Measurements from ENCODE around the gene JCAD. TPM values are rescaled to one million over a fixed set of nuclear protein-coding genes. Genes with fewer than 3 reads are reported as not detected.

Gene JCAD
- polyA plus RNA-seq, 1 of the 3 experiments (the other 2 are of a cell fraction): 19.0 TPM

DNA sequence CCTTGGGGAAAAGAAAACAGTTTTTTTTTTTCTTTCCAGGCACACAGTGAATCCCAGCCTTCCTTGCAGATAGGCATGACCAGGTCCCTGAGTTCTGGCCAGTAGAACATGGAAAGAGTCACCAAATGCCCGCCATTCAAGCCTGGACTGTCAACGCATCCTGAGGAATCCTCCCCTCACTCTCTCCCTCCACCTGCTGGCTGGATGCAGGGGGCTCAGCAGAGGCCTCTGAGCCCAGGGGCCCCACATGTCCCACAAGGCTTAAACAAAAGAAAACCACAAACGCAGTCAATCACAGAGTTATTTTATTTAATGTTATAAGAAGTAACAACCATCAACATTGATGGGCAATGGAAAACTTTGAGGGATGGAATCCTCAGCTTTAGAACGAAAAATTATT is 93.1 kb downstream of the JCAD start:
- Histone ChIP-seq H3K4me3 (ENCODE audit: low read depth in 2 of 2, low read length in 1 of 2) (no peak overlapping the region), H3K27me3 (ENCODE audit: insufficient read depth) (no peaks in the 10 kb centered on the region), H3K4me2 (no peak overlapping the region), H3K27ac (ENCODE audit: low read depth in 2 of 2, low read length in 1 of 2) (no peak overlapping the region), H3K9me3 (no peaks in the 10 kb centered on the region), H3K9ac (no peak overlapping the region), H3K9me2 (no peaks in the 10 kb centered on the region), H4K20me1 (ENCODE audit: insufficient read depth) (no peaks in the 10 kb centered on the region), H2AFZ (ENCODE audit: low read depth) (no peak overlapping the region), H3K79me2 (ENCODE audit: insufficient read depth) (no peaks in the 10 kb centered on the region), H3F3A (replicated peaks; ENCODE audit: insufficient read depth) (no peaks in the 10 kb centered on the region), H3K4me1 (ENCODE audit: control insufficient read depth in 1 of 2, insufficient read depth in 2 of 2, low read depth in 1 of 2, low read length in 1 of 2) (peaks cover 5 to 10% of the 10 kb centered on the region in 2 experiments; a peak in 2 of 4 replicates), H3K36me3 (replicated peaks in 1 of 2; ENCODE audit: control insufficient read depth in 1 of 2, insufficient read depth in 2 of 2, low read length in 1 of 2) (no peaks in the 10 kb centered on the region)
- ChIA-PET CTCF (interaction anchor here (0.6 to 1.2 kb wide), 2 partner anchors 32 to 272 kb away, joined by 3 read pairs; no protein-coding TSS in a partner anchor), POLR2A (no interaction called here)
- no peak for TF ChIP-seq ELF1 (IDR thresholded peaks at IDR 0.05)
- no peak for TF ChIP-seq RAD21 (IDR thresholded peaks at IDR 0.05; ENCODE audit: low read length)
- TF ChIP-seq JUND (IDR thresholded peaks at IDR 0.05): no peak
- TF ChIP-seq TEAD4 (IDR thresholded peaks at IDR 0.05; ENCODE audit: borderline replicate concordance, insufficient read depth): no peak
- no peak for TF ChIP-seq NRF1 (IDR thresholded peaks at IDR 0.05; ENCODE audit: low read depth, low read length)
- TF ChIP-seq CHD2 (IDR thresholded peaks at IDR 0.05; ENCODE audit: low read length, partially characterized antibody): no peak
- TF ChIP-seq MXI1 (IDR thresholded peaks at IDR 0.05; ENCODE audit: low read depth, low read length): no peak
- TF ChIP-seq NFIC (IDR thresholded peaks at IDR 0.05; ENCODE audit: borderline replicate concordance): no peak
- TF ChIP-seq TAF1 (IDR thresholded peaks at IDR 0.05; ENCODE audit: borderline replicate concordance, low read depth, low read length): no peak
- TF ChIP-seq FOXM1 (IDR thresholded peaks at IDR 0.05; ENCODE audit: low read depth): no peak
- no peak for TF ChIP-seq YY1 (IDR thresholded peaks at IDR 0.05; ENCODE audit: low read depth)
- no peak for TF ChIP-seq RFX5 (IDR thresholded peaks at IDR 0.05; ENCODE audit: low read length)
- TF ChIP-seq EZH2phosphoT487 (IDR thresholded peaks at IDR 0.05; ENCODE audit: borderline replicate concordance, low read depth): no peak
- TF ChIP-seq FOSL2 (IDR thresholded peaks at IDR 0.05; ENCODE audit: borderline replicate concordance, low read depth): no peak
- no peak for TF ChIP-seq GATA2 (CRISPR knock-in tag; IDR thresholded peaks at IDR 0.05)
- TF ChIP-seq MEF2A (IDR thresholded peaks at IDR 0.05; ENCODE audit: borderline replicate concordance, low read depth): no peak
- no peak for TF ChIP-seq TCF12 (IDR thresholded peaks at IDR 0.05)
- 82% methylated on average over 4 of the region's 4 CpGs for WGBS (ENCODE audit: low lambda C conversion rate)
- no peak for DNase-seq
